ENCODE results near the gene RNU2-63P.
A peak's percentile ranks its signal among the peaks of the same experiment; 100 is the strongest.

DNA sequence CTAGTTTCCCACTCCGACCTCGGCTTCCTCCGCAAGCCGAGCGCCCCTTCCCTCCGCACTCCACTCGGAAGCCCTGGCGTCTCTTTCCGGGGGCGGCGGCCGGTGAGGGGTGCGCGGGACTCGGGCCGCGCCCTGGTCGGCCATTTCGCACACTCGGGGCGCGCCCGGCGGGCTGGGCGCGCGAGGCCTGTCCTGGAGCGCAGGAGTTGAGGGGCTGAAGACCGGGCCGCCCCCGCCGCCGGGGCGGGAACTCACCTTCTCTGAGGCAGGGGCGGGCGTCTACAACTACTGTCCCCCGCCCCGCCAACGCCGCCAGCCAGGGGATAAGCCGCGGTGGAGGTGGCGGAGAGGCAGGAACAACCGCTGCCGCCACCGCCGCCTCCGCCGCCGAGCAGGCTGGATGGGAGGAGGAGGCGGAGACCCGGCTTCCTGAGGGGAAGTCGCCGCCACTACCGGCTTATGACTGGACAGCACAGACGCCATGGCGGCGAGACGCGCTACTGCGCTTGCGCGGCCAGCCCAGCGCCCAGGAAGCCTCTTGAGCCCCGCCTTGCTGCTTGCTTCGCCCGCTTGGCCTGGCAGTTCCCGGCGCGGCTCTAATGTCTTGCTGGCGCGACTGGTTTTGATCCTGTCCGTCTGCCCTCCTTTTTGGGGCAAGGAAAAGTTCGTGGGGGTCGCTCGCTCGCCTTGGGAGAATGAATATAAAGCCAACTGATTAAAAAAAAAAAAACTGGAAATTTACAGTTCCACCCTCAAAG lies 39.2 kb upstream of the RNU2-63P start, which contains the start of gene KRCC1:
- TF ChIP-seq POLR2AphosphoS5 (IDR thresholded peaks at IDR 0.05), result peak; percentile 91 to 97 (median 96)
- peak in 3 of 5 experiments; percentile 13 to 34 (median 33) for TF ChIP-seq CTCF (IDR thresholded peaks at IDR 0.05)
- peak; percentile 97 for TF ChIP-seq POLR2A (IDR thresholded peaks at IDR 0.05)

Data from transverse colon (tissue), 4 donors.